HepG2 (cell line): Measurements from ENCODE around the gene NAP1L1. TPM values are rescaled to one million over a fixed set of nuclear protein-coding genes. Genes with fewer than 3 reads are reported as not detected.
A peak's percentile ranks its signal among the peaks of the same experiment; 100 is the strongest.

Experiments
- JUN ChIP-seq: sonication (generic); formaldehyde crosslinking; IDR thresholded peaks from 2 replicates; pipeline ENCODE4 v1.4.0; 2020; ENCODE audit warnings: mild to moderate bottlenecking, missing genetic modification reagents
- RAD51 ChIP-seq: fragments of 450-650 bp; IDR thresholded peaks from 2 replicates; pipeline ENCODE4 v1.6.1; 2016; ENCODE audit warnings: borderline replicate concordance
- SPEN ChIP-seq: sonication (generic); formaldehyde crosslinking; IDR thresholded peaks from 2 replicates; pipeline ENCODE4 v1.5.1; 2020; ENCODE audit warnings: low read depth, mild to moderate bottlenecking, missing genetic modification reagents
- YY1 ChIP-seq: IDR thresholded peaks from 2 replicates; pipeline ENCODE4 v1.6.1; 2011; ENCODE audit warnings: low read length, low read depth, moderate library complexity, mild to moderate bottlenecking; ENCODE audit not compliant: insufficient read depth, insufficient replicate concordance
- polyA plus RNA-seq, 8 experiments: library from polyadenylated mRNA; depleted of rRNA in 3 of 8; stranded (reverse) in 7 of 8; unstranded in 1 of 8; fragments of >200 nt; fragmentation: Illumina TruSeq in 4 of 8; extraction: Trizol in 4 of 8; gene quantifications; 2 replicates each; pipeline versions ENCODE4 v1.2.1 to v1.2.3, GENCODE V29; 2011 to 2016; ENCODE audit warnings: low read depth in 4 of 8, missing spikeins in 1 of 8, mixed read lengths in 1 of 8; ENCODE audit not compliant: insufficient read depth in 1 of 8
- total RNA-seq, 5 experiments: library from RNA; depleted of rRNA; stranded (reverse); fragments of >200 nt; fragmentation: Illumina TruSeq; extraction: Trizol; gene quantifications; 2 replicates each; pipeline ENCODE4 v1.2.3, GENCODE V29; 2016; ENCODE audit warnings: low read depth in 1 of 5
- TF ChIP-seq, protein P1 (sequence below): sonication (generic); formaldehyde crosslinking; IDR thresholded peaks from 2 replicates; pipeline ENCODE4 v1.4.0; 2020; ENCODE audit warnings: missing genetic modification reagents
- TF ChIP-seq, protein P2 (sequence below): sonication (generic); formaldehyde crosslinking; IDR thresholded peaks from 2 replicates; pipeline ENCODE4 v1.5.0; 2020; ENCODE audit warnings: mild to moderate bottlenecking, missing genetic modification reagents, borderline replicate concordance
- TF ChIP-seq, protein P3 (sequence below): IDR thresholded peaks from 2 replicates; pipeline ENCODE4 v1.6.1; 2016; ENCODE audit warnings: low read depth, missing genetic modification reagents, missing compliant biosample characterization
- TF ChIP-seq, protein P4 (sequence below): sonication (generic); formaldehyde crosslinking; IDR thresholded peaks from 2 replicates; pipeline ENCODE4 v1.4.0; 2020; ENCODE audit warnings: mild to moderate bottlenecking, missing genetic modification reagents

The NAP1L1 gene
- total and polyA plus RNA-seq, 2 of the 13 experiments (the other 11 are each of a cell fraction or from before 2014, with no cell fraction given), result 207 to 309 TPM

DNA sequence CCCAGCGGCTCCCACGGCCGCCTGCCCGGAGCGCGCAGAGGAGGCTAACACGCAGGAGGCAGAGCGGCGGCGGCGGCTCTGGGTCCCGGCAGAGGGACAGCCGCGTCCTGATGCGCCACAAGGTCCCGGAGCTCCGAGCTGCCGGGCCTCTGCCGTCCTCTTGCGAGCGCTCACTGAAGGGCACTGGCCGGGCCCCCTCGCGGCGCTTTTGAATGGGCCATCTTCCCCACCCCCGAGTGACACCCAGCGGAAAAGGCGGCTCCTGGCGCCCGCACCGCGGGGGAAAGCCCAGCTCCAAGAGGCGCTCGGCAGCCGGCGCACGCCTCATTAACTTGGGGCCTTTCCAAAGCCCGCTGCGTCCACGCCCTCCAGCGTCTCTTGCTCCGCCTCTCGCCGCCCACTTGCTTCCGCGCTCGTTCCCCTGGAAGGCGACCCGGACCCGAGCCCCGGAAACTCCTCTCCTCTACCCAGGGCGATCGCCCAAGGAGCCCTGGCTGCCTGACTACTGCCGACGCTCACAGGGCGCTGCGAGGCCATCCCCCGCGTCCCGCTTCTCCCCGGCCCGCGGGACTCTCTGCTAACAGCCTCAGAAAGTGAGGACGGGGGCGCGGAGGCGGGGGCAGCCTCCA, 53.0 kb downstream of the NAP1L1 start, which contains the start of gene PHLDA1 (continued):
- TF ChIP-seq, protein P1, sequence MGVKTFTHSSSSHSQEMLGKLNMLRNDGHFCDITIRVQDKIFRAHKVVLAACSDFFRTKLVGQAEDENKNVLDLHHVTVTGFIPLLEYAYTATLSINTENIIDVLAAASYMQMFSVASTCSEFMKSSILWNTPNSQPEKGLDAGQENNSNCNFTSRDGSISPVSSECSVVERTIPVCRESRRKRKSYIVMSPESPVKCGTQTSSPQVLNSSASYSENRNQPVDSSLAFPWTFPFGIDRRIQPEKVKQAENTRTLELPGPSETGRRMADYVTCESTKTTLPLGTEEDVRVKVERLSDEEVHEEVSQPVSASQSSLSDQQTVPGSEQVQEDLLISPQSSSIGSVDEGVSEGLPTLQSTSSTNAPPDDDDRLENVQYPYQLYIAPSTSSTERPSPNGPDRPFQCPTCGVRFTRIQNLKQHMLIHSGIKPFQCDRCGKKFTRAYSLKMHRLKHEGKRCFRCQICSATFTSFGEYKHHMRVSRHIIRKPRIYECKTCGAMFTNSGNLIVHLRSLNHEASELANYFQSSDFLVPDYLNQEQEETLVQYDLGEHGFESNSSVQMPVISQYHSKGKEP, result 0 out of 2 replicates have a peak, but pooled peaks have one; percentile 44
- peak; percentile 69 for TF ChIP-seq SPEN (CRISPR knock-in tag)
- TF ChIP-seq RAD51, result no peak
- TF ChIP-seq YY1, result peak; percentile 76
- TF ChIP-seq, protein P2, sequence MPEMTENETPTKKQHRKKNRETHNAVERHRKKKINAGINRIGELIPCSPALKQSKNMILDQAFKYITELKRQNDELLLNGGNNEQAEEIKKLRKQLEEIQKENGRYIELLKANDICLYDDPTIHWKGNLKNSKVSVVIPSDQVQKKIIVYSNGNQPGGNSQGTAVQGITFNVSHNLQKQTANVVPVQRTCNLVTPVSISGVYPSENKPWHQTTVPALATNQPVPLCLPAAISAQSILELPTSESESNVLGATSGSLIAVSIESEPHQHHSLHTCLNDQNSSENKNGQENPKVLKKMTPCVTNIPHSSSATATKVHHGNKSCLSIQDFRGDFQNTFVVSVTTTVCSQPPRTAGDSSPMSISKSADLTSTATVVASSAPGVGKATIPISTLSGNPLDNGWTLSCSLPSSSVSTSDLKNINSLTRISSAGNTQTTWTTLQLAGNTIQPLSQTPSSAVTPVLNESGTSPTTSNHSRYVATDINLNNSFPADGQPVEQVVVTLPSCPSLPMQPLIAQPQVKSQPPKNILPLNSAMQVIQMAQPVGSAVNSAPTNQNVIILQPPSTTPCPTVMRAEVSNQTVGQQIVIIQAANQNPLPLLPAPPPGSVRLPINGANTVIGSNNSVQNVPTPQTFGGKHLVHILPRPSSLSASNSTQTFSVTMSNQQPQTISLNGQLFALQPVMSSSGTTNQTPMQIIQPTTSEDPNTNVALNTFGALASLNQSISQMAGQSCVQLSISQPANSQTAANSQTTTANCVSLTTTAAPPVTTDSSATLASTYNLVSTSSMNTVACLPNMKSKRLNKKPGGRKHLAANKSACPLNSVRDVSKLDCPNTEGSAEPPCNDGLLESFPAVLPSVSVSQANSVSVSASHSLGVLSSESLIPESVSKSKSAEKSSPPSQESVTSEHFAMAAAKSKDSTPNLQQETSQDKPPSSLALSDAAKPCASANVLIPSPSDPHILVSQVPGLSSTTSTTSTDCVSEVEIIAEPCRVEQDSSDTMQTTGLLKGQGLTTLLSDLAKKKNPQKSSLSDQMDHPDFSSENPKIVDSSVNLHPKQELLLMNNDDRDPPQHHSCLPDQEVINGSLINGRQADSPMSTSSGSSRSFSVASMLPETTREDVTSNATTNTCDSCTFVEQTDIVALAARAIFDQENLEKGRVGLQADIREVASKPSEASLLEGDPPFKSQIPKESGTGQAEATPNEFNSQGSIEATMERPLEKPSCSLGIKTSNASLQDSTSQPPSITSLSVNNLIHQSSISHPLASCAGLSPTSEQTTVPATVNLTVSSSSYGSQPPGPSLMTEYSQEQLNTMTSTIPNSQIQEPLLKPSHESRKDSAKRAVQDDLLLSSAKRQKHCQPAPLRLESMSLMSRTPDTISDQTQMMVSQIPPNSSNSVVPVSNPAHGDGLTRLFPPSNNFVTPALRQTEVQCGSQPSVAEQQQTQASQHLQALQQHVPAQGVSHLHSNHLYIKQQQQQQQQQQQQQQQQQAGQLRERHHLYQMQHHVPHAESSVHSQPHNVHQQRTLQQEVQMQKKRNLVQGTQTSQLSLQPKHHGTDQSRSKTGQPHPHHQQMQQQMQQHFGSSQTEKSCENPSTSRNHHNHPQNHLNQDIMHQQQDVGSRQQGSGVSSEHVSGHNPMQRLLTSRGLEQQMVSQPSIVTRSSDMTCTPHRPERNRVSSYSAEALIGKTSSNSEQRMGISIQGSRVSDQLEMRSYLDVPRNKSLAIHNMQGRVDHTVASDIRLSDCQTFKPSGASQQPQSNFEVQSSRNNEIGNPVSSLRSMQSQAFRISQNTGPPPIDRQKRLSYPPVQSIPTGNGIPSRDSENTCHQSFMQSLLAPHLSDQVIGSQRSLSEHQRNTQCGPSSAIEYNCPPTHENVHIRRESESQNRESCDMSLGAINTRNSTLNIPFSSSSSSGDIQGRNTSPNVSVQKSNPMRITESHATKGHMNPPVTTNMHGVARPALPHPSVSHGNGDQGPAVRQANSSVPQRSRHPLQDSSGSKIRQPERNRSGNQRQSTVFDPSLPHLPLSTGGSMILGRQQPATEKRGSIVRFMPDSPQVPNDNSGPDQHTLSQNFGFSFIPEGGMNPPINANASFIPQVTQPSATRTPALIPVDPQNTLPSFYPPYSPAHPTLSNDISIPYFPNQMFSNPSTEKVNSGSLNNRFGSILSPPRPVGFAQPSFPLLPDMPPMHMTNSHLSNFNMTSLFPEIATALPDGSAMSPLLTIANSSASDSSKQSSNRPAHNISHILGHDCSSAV, result peak; percentile 43; the same call in 1 of the 2 replicates
- TF ChIP-seq, protein P3, sequence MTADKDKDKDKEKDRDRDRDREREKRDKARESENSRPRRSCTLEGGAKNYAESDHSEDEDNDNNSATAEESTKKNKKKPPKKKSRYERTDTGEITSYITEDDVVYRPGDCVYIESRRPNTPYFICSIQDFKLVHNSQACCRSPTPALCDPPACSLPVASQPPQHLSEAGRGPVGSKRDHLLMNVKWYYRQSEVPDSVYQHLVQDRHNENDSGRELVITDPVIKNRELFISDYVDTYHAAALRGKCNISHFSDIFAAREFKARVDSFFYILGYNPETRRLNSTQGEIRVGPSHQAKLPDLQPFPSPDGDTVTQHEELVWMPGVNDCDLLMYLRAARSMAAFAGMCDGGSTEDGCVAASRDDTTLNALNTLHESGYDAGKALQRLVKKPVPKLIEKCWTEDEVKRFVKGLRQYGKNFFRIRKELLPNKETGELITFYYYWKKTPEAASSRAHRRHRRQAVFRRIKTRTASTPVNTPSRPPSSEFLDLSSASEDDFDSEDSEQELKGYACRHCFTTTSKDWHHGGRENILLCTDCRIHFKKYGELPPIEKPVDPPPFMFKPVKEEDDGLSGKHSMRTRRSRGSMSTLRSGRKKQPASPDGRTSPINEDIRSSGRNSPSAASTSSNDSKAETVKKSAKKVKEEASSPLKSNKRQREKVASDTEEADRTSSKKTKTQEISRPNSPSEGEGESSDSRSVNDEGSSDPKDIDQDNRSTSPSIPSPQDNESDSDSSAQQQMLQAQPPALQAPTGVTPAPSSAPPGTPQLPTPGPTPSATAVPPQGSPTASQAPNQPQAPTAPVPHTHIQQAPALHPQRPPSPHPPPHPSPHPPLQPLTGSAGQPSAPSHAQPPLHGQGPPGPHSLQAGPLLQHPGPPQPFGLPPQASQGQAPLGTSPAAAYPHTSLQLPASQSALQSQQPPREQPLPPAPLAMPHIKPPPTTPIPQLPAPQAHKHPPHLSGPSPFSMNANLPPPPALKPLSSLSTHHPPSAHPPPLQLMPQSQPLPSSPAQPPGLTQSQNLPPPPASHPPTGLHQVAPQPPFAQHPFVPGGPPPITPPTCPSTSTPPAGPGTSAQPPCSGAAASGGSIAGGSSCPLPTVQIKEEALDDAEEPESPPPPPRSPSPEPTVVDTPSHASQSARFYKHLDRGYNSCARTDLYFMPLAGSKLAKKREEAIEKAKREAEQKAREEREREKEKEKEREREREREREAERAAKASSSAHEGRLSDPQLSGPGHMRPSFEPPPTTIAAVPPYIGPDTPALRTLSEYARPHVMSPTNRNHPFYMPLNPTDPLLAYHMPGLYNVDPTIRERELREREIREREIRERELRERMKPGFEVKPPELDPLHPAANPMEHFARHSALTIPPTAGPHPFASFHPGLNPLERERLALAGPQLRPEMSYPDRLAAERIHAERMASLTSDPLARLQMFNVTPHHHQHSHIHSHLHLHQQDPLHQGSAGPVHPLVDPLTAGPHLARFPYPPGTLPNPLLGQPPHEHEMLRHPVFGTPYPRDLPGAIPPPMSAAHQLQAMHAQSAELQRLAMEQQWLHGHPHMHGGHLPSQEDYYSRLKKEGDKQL (CRISPR knock-in tag), result 0 out of 2 replicates have a peak, but pooled peaks have one; percentile 71
- TF ChIP-seq, protein P4, sequence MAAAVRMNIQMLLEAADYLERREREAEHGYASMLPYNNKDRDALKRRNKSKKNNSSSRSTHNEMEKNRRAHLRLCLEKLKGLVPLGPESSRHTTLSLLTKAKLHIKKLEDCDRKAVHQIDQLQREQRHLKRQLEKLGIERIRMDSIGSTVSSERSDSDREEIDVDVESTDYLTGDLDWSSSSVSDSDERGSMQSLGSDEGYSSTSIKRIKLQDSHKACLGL (CRISPR knock-in tag), result no peak; the same call in none of the 2 replicates
- TF ChIP-seq JUN, result peak; percentile 17; the same call in 1 of the 2 replicates
